Measurements from ENCODE around the gene FSIP1. TPM values are rescaled to one million over a fixed set of nuclear protein-coding genes. Genes with fewer than 3 reads are reported as not detected.

Gene FSIP1
- total RNA-seq, 3 donors from 2014 or later: 0.22 to 0.69 (median 0.38) TPM

GRCh38 chr15:39618063-39618823, 164.4 kb downstream of the FSIP1 start:
- H3K36me3 Mint-ChIP-seq (ENCODE audit: insufficient read depth): peaks cover 3% of the 10 kb centered on the region
- no peak for DNase-seq
- H3K9me3 Mint-ChIP-seq: peaks cover 20% of the 10 kb centered on the region
- no peak overlapping the region for H3K4me3 Mint-ChIP-seq
- no peaks in the 10 kb centered on the region for H3K27me3 Mint-ChIP-seq (ENCODE audit: low read depth)
- no peak for ATAC-seq
- H3K4me1 Mint-ChIP-seq (ENCODE audit: low read depth): peaks cover 21% of the 10 kb centered on the region

DNA sequence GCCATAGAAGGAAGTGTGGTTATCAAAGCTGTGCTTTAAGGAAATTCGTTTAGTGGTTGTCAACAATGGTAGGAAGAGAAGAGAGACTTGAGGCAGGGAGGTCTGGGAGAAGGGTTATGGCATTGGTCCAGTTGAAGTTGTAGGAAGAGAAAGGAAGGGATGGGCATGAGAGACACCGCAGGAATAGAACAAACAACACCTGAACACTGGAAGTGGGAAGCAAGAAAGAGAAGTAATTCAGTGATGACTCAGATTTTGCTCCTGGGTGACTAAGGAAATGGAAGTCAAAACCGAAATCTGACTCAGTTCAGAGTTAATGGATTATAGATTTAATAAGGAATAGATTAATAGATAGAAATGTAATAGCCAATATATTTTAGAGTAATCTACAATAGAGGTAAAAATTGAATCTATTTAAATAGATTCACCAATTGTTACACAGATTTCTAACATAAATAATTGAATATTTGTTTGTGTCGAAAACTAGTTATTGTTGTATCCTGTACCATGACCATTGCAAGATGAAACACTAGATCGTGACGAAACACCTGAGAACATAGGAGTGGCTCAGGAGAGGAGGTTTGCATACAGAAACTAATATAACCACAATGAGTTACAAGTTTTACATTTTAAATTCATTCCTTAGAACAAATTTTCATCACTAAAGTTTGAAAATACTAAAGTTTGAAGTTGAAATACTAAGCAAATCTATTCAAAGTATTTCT, 165.7 kb downstream of the FSIP1 start:
- Mint-ChIP-seq H3K4me1 (ENCODE audit: low read depth) (peaks cover 7% of the 10 kb centered on the region), H3K9me3 (peaks cover 26% of the 10 kb centered on the region), H3K27me3 (ENCODE audit: low read depth) (no peaks in the 10 kb centered on the region), H3K4me3 (no peak overlapping the region), H3K36me3 (ENCODE audit: insufficient read depth) (peaks cover 6% of the 10 kb centered on the region)
- no peak for ATAC-seq
- no peak for DNase-seq

GRCh38 chr15:39613861-39614260, 168.8 kb downstream of the FSIP1 start:
- H3K9me3 Mint-ChIP-seq: peaks cover 32% of the 10 kb centered on the region
- H3K4me1 Mint-ChIP-seq (ENCODE audit: low read depth): peaks cover 4% of the 10 kb centered on the region
- ATAC-seq (no peak), DNase-seq (no peak)
- H3K36me3 Mint-ChIP-seq (ENCODE audit: insufficient read depth): peaks cover 4% of the 10 kb centered on the region
- H3K4me3 Mint-ChIP-seq: no peak overlapping the region
- no peaks in the 10 kb centered on the region for H3K27me3 Mint-ChIP-seq (ENCODE audit: low read depth)

- no peak for DNase-seq
- H3K4me3 Mint-ChIP-seq: no peak overlapping the region
- H3K9me3 Mint-ChIP-seq: peaks cover 34% of the 10 kb centered on the region
- H3K4me1 Mint-ChIP-seq (ENCODE audit: low read depth): peaks cover 5% of the 10 kb centered on the region
- ATAC-seq: no peak
- peaks cover 4% of the 10 kb centered on the region for H3K36me3 Mint-ChIP-seq (ENCODE audit: insufficient read depth)
- no peaks in the 10 kb centered on the region for H3K27me3 Mint-ChIP-seq (ENCODE audit: low read depth)
These were observed 169.4 kb downstream of the FSIP1 start for GRCh38 chr15:39613271-39613670.

- H3K36me3 Mint-ChIP-seq (ENCODE audit: insufficient read depth): peaks cover 6% of the 10 kb centered on the region
- ATAC-seq: no peak
- no peak for DNase-seq
- no peaks in the 10 kb centered on the region for H3K27me3 Mint-ChIP-seq (ENCODE audit: low read depth)
- H3K4me3 Mint-ChIP-seq: no peak overlapping the region
- peaks cover 36% of the 10 kb centered on the region for H3K9me3 Mint-ChIP-seq
- H3K4me1 Mint-ChIP-seq (ENCODE audit: low read depth): peaks cover 2% of the 10 kb centered on the region
These were observed 172.0 kb downstream of the FSIP1 start for GRCh38 chr15:39610665-39611064.

DNA sequence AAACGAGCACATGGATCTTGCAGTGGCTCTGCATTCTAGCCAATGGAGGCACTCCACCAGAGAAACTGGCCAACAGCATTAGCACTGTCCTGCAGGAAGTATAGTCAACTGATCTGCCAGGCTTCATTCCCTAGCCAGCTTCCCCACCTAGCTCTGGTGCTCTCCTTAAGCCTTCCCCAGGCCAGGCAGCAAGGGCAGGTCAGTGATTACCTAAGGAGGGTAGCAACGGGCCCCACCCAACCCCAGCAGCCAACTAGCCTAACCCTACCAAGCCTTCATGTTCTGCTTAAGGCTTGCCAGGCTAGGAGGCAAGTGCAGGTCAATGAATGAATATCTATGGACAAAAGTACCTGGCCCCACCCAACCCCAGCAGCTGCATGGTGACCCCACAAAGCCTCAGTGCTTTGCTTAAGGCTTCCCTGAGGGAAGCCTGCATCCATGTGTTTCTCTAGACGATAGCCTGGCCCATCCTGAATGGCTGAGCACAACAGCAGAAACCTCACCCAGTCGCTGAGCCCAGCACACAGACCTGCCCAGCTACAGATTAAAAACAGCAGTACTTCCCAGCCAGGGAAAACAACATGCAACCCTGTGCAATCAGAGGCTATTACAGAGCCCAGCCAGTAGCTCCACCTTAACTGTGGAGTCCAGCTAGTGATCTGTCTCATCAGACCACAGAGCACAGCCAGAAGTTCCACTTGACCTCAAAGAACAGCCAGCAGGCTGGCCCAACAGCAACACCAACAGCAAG, 173.3 kb downstream of the FSIP1 start:
- no peaks in the 10 kb centered on the region for H3K27me3 Mint-ChIP-seq (ENCODE audit: low read depth)
- peaks cover 31% of the 10 kb centered on the region for H3K9me3 Mint-ChIP-seq
- no peak overlapping the region for H3K4me3 Mint-ChIP-seq
- ATAC-seq: no peak
- peaks cover 6% of the 10 kb centered on the region for H3K36me3 Mint-ChIP-seq (ENCODE audit: insufficient read depth)
- no peak for DNase-seq
- H3K4me1 Mint-ChIP-seq (ENCODE audit: low read depth): peaks cover 2% of the 10 kb centered on the region

GRCh38 chr15:39608185-39609139, 174.2 kb downstream of the FSIP1 start:
- no peak overlapping the region for H3K4me3 Mint-ChIP-seq
- peaks cover 6% of the 10 kb centered on the region for H3K36me3 Mint-ChIP-seq (ENCODE audit: insufficient read depth)
- H3K4me1 Mint-ChIP-seq (ENCODE audit: low read depth): peaks cover 2% of the 10 kb centered on the region
- peaks cover 24% of the 10 kb centered on the region for H3K9me3 Mint-ChIP-seq
- DNase-seq: no peak
- H3K27me3 Mint-ChIP-seq (ENCODE audit: low read depth): no peaks in the 10 kb centered on the region
- ATAC-seq: no peak

DNA sequence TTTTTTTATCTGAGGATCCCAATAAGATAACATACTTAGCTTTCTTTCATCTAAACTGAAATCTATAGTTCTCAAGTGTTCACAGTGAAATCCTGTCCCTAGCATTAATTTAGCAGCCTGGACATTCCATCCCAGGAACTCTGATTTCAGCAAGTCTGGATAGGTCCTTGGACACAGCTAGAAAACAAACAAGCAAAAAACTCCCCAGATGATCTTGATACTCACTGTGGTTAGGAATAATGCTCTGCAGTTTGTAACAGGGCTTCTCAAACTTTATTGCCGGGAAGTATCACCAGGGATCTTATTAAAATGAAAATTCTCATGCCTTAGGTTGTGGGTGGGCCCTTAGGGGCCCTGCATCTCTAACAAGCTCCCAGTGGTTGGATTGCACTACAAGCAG, 177.5 kb downstream of the FSIP1 start:
- ATAC-seq (no peak), DNase-seq (no peak)
- Mint-ChIP-seq H3K4me1 (ENCODE audit: low read depth) (peaks cover 2% of the 10 kb centered on the region), H3K4me3 (no peak overlapping the region), H3K9me3 (peaks cover 4% of the 10 kb centered on the region), H3K36me3 (ENCODE audit: insufficient read depth) (peaks cover 2% of the 10 kb centered on the region), H3K27me3 (ENCODE audit: low read depth) (no peaks in the 10 kb centered on the region)

DNA sequence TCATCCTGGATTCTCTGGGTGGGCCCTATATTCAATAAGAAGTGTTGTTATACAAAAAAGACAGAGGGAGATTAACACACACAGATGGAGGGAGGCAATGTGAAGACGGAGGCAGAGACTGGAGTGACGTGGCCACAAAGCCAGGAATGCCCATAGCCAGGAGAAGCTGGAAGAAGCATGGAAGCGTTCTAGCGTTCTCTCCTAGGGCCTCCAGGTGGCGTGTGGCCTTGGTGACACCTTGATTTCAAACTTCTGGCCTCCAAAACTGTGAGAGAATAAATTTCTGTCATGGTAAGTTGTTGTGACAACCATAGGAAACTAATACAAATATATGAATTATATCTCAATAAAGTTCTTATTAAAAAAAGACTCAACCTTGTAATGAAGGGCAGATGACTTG, 180.5 kb downstream of the FSIP1 start:
- Mint-ChIP-seq H3K36me3 (ENCODE audit: insufficient read depth) (peaks cover 5% of the 10 kb centered on the region), H3K9me3 (no peaks in the 10 kb centered on the region), H3K27me3 (ENCODE audit: low read depth) (no peaks in the 10 kb centered on the region), H3K4me3 (no peak overlapping the region), H3K4me1 (ENCODE audit: low read depth) (no peaks in the 10 kb centered on the region)
- ATAC-seq (no peak), DNase-seq (no peak)

DNA sequence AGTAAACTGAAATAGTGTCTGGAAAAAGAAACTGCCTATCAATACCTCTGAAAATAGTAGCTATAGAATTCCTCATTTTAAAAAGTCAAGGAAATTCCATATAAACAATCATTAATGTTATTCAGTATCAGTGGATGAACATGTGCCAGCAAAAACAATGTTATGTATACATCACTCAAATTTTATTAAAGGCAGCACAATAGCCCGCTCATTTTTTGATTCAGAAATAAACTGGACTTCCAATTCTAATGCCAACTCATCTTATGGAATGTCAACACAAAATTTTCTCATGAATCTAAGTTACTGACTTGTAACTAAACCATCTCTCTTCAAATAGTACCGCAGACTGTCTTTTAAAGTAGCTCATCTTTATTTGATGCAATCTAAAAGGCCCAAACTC, 182.8 kb downstream of the FSIP1 start:
- DNase-seq (no peak), ATAC-seq (no peak)
- H3K27me3 Mint-ChIP-seq (ENCODE audit: low read depth): no peaks in the 10 kb centered on the region
- H3K36me3 Mint-ChIP-seq (ENCODE audit: insufficient read depth): peaks cover 3% of the 10 kb centered on the region
- no peak overlapping the region for H3K4me3 Mint-ChIP-seq
- H3K9me3 Mint-ChIP-seq: no peaks in the 10 kb centered on the region
- H3K4me1 Mint-ChIP-seq (ENCODE audit: low read depth): no peaks in the 10 kb centered on the region

GRCh38 chr15:39598958-39599845, 183.4 kb downstream of the FSIP1 start:
- no peak for DNase-seq

GRCh38 chr15:39598186-39598850, 184.3 kb downstream of the FSIP1 start:
- Mint-ChIP-seq H3K9me3 (no peaks in the 10 kb centered on the region), H3K4me3 (no peak overlapping the region), H3K27me3 (ENCODE audit: low read depth) (no peaks in the 10 kb centered on the region), H3K4me1 (ENCODE audit: low read depth) (peaks cover 6% of the 10 kb centered on the region), H3K36me3 (ENCODE audit: insufficient read depth) (peaks cover 3% of the 10 kb centered on the region)
- DNase-seq (no peak), ATAC-seq (no peak)

More at GRCh38 chr15:39598958-39599845, 183.4 kb downstream of the FSIP1 start:
- no peaks in the 10 kb centered on the region for H3K9me3 Mint-ChIP-seq
- no peak overlapping the region for H3K4me3 Mint-ChIP-seq
- no peaks in the 10 kb centered on the region for H3K27me3 Mint-ChIP-seq (ENCODE audit: low read depth)
- no peak for ATAC-seq
- H3K4me1 Mint-ChIP-seq (ENCODE audit: low read depth): peaks cover 2% of the 10 kb centered on the region
- peaks cover 3% of the 10 kb centered on the region for H3K36me3 Mint-ChIP-seq (ENCODE audit: insufficient read depth)
